Coronary artery (tissue), 2 donors: ENCODE data around the gene ZNF563.
"Not testable (repeated sequence)": the region's sequence is repeated elsewhere in the genome, so short reads cannot be mapped to it uniquely, and the experiment has no call there.

Experiments used
- DNase-seq: peaks from one replicate; pipeline ENCODE4 v3.0.0-alpha.2; 2017; ENCODE audit warnings: low spot score
- H3K27ac ChIP-seq, 2 donors: fragments of 200-600 bp; sonication (generic); one replicate each; pipeline ENCODE4 v1.5.1; 2016 to 2019
- H3K4me3 ChIP-seq: fragments of 200-600 bp; sonication (generic); 2 replicates; pipeline ENCODE4 v1.5.1; 2016; ENCODE audit warnings: mild to moderate bottlenecking, moderate library complexity
- CTCF ChIP-seq: fragments of 200-600 bp; sonication (generic); IDR thresholded peaks from one replicate; pipeline ENCODE4 v1.5.1; 2019; ENCODE audit warnings: antibody characterized with exemption

ZNF563 gene

GRCh38 chr19:12325690-12326089 lies 7.7 kb downstream of the ZNF563 start:
- no peak overlapping the region for H3K27ac ChIP-seq
- H3K4me3 ChIP-seq = no peak overlapping the region
- TF ChIP-seq CTCF = no peak
- no peak for DNase-seq

- DNase-seq = no peak
- no peak overlapping the region for H3K4me3 ChIP-seq
- no peak for TF ChIP-seq CTCF
- no peak overlapping the region for H3K27ac ChIP-seq
Measured at GRCh38 chr19:12318782-12319413, 14.5 kb downstream of the ZNF563 start.

- DNase-seq = no peak
- TF ChIP-seq CTCF = no peak
- Histone ChIP-seq H3K27ac (no peak overlapping the region), H3K4me3 (no peak overlapping the region)
Measured at GRCh38 chr19:12314553-12314952, 18.9 kb downstream of the ZNF563 start.

GRCh38 chr19:12308891-12309290 lies 24.5 kb downstream of the ZNF563 start:
- not testable (repeated sequence) for DNase-seq, H3K4me3 ChIP-seq, H3K27ac ChIP-seq

GRCh38 chr19:12295191-12295590 lies 38.2 kb downstream of the ZNF563 start:
- Histone ChIP-seq H3K4me3 (peak overlapping the region; percentile 98), H3K27ac (peak overlapping the region; percentile 93 to 99)
- no peak for TF ChIP-seq CTCF
- DNase-seq = no peak

- DNase-seq = peak; percentile 98
- Histone ChIP-seq H3K27ac (peak within 1 kb of the TSS; percentile 93 to 99), H3K4me3 (peak within 1 kb of the TSS; percentile 98)
- TF ChIP-seq CTCF = no peak
Measured at GRCh38 chr19:12294249-12295158, 38.9 kb downstream of the ZNF563 start, which contains the start of gene ZNF44. Gene ZNF44 (minus strand): TSS chr19:12294883. CDS start chr19:12294694, 189 bp downstream.

GRCh38 chr19:12293777-12294248 lies 39.6 kb downstream of the ZNF563 start:
- Histone ChIP-seq H3K27ac (peak overlapping the region; percentile 93 to 99), H3K4me3 (peak overlapping the region; percentile 98)
- peak; percentile 84 for DNase-seq

More at GRCh38 chr19:12293777-12294248, 39.6 kb downstream of the ZNF563 start:
- TF ChIP-seq CTCF = no peak
